Activated CD4-positive, alpha-beta T cell treated with anti-CD3 and anti-CD28 coated beads, Interleukin-2, Interleukin-6, amounts not matched to agents 100 ng/mL and 50 ng/mL, durations not matched to agents 16 hours and 8 hours (primary cell): ENCODE data around the gene ALOX12B.
"Not testable (repeated sequence)": the region's sequence is repeated elsewhere in the genome, so short reads cannot be mapped to it uniquely, and the experiment has no call there.

Experiments
- DNase-seq: peaks from one replicate; pipeline ENCODE4 v3.0.0-alpha.2; 2020

ALOX12B gene

DNA sequence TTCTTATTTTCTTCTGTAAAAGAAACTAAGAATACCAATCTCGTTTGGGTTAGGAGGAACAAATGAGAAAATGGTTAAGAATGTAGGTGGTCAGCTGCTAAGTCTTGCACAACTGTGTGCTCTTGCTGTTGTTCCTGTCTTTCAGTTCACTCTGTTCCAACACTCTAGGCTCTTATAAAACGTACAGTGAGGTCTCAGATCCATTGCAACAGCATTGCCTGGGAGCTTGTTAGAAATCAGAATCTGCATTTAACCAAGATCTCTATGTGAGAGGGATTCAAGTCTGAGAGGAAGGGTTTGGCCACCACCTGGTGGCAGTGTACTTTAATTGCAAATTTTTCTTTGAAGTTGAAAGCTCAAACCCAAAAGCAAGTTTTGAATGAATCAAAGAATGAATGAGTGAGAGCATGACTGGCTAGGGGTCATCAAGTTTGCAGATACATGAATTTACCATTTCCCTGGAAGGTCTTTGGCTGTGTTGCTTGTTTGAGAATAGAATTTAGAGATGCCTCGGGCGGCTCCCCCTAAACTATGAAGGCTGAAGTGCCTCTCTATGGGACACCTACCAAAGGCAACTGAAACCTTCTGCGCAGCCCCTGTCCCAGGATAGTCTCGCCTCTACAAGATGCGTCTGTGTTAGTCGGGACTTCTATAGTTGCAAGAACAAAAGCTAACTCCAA is 46.1 kb downstream of the ALOX12B start:
- DNase-seq: peak; percentile 58

GRCh38 chr17:8039611-8040168 is 47.8 kb downstream of the ALOX12B start:
- DNase-seq: no peak

- no peak for DNase-seq
These were observed 48.4 kb downstream of the ALOX12B start, which contains the start of gene ALOX15B for GRCh38 chr17:8038954-8039610. Gene ALOX15B, plus strand, starts transcription at chr17:8039059. Its CDS starts 97 bp downstream, at chr17:8039156.

GRCh38 chr17:8032442-8032841 is 55.1 kb downstream of the ALOX12B start:
- no peak for DNase-seq

GRCh38 chr17:8031950-8032349 is 55.6 kb downstream of the ALOX12B start:
- DNase-seq: no peak

GRCh38 chr17:8031261-8031661 is 56.3 kb downstream of the ALOX12B start:
- DNase-seq: no peak

DNA sequence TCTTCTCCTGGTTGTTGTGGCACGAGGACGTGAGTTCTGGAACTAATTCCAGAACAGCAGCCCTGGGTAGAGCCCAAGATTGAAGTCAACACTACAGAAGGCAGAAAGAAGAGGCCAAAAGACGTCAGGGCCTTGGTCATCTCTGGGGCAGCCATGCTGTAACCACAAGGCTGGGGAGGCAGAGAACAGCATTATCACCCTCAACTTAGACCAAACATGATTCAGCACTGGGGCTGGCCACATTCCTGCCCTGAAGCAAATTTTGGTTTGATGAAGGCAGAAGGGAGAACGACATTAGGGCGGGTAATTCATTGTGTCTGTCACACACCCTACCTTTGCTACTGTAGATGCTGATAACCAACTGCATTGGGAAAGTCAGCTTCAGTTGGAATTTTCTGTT is 58.4 kb downstream of the ALOX12B start:
- no peak for DNase-seq

DNA sequence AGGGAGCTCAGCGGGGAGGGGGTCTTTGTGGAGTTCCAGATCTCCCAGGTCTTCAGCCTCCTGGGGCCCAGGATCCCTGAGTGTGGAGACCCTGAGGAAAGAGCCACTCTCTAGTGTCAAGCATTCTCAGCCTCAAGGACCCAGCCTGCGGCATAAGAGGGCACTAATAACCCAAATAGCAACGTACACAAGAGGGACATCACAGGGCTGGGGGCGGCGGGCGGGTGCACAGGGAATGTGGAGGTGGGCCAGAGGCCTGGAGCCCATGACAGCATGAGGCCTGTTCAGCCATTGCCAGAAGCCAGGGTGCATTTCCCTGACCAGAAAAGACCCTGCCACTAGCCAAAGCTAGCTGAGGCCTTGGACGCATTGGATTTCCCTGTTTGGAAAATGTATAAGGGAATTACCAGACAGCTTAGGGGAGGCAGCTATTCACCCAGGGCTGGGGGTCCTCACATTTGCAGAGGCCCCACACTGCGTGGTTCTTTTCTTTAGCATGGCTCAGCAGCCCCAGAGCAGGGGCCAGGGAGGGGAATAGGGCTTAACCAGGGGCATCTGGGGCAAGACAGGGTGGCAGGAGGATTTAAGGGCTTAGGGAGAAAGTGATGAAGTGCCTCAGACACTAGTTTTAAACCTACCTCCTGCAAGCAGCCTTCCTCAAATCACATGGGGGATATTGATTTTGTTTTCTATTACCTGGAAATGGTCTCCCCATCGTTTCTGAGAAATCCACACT is 62.2 kb downstream of the ALOX12B start:
- DNase-seq: no peak

DNA sequence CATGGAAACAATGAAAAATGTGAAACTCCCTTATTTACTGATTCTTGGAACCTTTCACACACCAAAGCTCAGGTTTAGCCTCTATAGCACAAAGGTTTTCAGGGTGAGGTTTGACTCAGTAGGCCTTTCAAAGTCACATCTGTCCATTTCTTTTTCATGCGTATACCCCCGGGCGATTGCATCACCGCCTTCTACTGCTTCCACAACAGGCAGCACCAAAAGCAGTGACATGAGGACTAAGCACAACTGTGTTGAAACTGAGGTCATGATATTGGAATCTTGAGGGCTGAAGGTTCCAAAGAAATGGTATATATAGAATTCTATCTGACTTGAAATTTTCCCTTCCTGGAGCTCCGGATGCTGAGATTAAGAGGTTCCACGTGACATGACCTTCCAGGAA is 63.4 kb downstream of the ALOX12B start:
- DNase-seq: not testable (repeated sequence)
